Glutamatergic neuron (in vitro differentiated cells): Measurements from ENCODE around the gene HSPD1. TPM values are rescaled to one million over a fixed set of nuclear protein-coding genes. Genes with fewer than 3 reads are reported as not detected.
A peak's percentile ranks its signal among the peaks of the same experiment; 100 is the strongest.

ENCODE experiments used
- DNase-seq: peaks from one replicate; pipeline ENCODE4 v3.0.0; 2022
- H3K27ac Mint-ChIP-seq: one replicate; pipeline ENCODE4 v1.8.0; 2020; ENCODE audit warnings: mild to moderate bottlenecking, mixed read lengths, inconsistent platforms; ENCODE audit not compliant: unreplicated experiment
- H3K27me3 Mint-ChIP-seq: one replicate; pipeline ENCODE4 v1.8.0; 2020; ENCODE audit warnings: mild to moderate bottlenecking, moderate library complexity, mixed read lengths, inconsistent platforms; ENCODE audit not compliant: unreplicated experiment
- H3K36me3 Mint-ChIP-seq: one replicate; pipeline ENCODE4 v1.8.0; 2020; ENCODE audit warnings: mild to moderate bottlenecking, mixed read lengths, inconsistent platforms; ENCODE audit not compliant: unreplicated experiment
- H3K4me1 Mint-ChIP-seq: one replicate; pipeline ENCODE4 v1.8.0; 2020; ENCODE audit warnings: mild to moderate bottlenecking, low read depth, mixed read lengths, inconsistent platforms; ENCODE audit not compliant: unreplicated experiment
- H3K4me3 Mint-ChIP-seq: one replicate; pipeline ENCODE4 v1.8.0; 2020; ENCODE audit warnings: mild to moderate bottlenecking, mixed read lengths, inconsistent platforms; ENCODE audit not compliant: unreplicated experiment
- H3K9me3 Mint-ChIP-seq: one replicate; pipeline ENCODE4 v1.8.0; 2020; ENCODE audit warnings: mild to moderate bottlenecking, moderate library complexity, mixed read lengths, inconsistent platforms; ENCODE audit not compliant: unreplicated experiment
- long read RNA-seq: library from polyadenylated mRNA; unstranded; transcript quantifications from one replicate; pipeline ENCODE4 v2.0.0, GENCODE V29; 2020; ENCODE audit not compliant: unreplicated experiment
- total RNA-seq: library from RNA; stranded (reverse); fragmentation: NEBNext Ultra II Directional; extraction: Animal tissue kit (Norgen Biotek cat#: 25700); gene quantifications from one replicate; pipeline ENCODE4 v1.2.1, GENCODE V29; 2021; ENCODE audit not compliant: unreplicated experiment
- TF ChIP-seq, protein P1 (sequence below): fragments of 200-600 bp; sonication (generic); IDR thresholded peaks from one replicate; pipeline ENCODE4 v1.5.0; 2021; ENCODE audit not compliant: partially characterized antibody, unreplicated experiment

The HSPD1 gene
- 187 TPM for total RNA-seq
- long read RNA-seq, transcript HSPD1-202 (12 exons, 2,455 nt), result major isoform, 138 of 282 reads
- long read RNA-seq, partial matches to known transcripts, result 134 of 282 reads
- long read RNA-seq, other reads (novel, unspliced or antisense), result 7 of 282 reads

DNA sequence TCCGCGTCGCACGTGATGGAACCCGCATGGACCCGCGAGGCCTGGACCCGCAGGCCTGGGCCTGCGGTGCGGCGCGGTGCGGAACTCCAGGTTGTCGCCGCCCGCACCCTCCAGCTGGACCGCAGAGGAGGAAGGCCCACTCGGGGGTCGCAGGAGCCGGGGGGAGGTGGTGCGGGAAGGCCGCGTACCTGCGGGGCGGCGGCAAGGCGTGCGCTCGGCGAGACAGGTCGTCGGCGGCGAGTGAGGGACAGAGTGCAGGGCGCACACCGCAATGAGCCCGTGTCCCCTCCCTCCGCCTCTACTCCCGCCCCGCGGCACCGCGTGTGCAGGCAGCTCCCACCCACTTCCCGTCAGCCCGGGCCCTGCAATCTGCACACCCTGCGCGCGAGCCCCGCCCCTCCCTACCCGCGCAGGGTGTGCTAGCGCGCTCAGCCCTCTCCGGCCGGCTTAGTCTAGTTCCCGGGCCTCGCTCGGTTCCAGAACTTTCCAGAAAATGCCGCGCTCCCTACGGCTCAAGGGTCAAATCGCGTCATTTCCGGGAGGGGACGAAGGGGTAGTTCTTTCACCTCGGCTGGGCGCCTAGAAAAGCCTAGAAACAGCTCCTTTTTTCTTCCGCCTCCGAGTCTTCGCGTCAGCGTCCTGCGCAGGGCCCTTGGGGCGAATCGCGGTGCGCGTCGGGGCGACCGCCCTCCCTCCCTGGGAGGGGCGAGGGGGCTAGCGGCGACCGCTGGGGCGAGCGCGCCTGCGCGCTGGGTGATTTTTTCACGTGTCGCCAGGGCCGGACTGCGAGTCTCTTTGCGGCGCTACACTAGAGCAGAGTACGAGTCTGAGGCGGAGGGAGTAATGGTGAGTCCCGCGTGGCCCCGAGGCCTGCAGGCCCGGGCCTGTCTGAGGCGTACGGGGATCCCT lies at the start of gene HSPD1, which contains the start of gene HSPE1:
Gene HSPD1 (minus strand): TSS at position 247 of the 909 bp plus-strand sequence. CDS start 992 bp downstream, outside the sequence.
Gene HSPE1 (plus strand): TSS at position 786 of the 909 bp plus-strand sequence. CDS start 58 bp downstream, at position 844.
- TF ChIP-seq, protein P1, sequence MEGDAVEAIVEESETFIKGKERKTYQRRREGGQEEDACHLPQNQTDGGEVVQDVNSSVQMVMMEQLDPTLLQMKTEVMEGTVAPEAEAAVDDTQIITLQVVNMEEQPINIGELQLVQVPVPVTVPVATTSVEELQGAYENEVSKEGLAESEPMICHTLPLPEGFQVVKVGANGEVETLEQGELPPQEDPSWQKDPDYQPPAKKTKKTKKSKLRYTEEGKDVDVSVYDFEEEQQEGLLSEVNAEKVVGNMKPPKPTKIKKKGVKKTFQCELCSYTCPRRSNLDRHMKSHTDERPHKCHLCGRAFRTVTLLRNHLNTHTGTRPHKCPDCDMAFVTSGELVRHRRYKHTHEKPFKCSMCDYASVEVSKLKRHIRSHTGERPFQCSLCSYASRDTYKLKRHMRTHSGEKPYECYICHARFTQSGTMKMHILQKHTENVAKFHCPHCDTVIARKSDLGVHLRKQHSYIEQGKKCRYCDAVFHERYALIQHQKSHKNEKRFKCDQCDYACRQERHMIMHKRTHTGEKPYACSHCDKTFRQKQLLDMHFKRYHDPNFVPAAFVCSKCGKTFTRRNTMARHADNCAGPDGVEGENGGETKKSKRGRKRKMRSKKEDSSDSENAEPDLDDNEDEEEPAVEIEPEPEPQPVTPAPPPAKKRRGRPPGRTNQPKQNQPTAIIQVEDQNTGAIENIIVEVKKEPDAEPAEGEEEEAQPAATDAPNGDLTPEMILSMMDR, result no peak
- peak within 1 kb of the TSS; percentile 91 for H3K27ac Mint-ChIP-seq
- no peaks in the 10 kb centered on the region for H3K36me3 Mint-ChIP-seq
- peaks cover 4% of the 10 kb centered on the region for H3K27me3 Mint-ChIP-seq
- peaks cover 17% of the 10 kb centered on the region for H3K4me1 Mint-ChIP-seq
- peak within 1 kb of the TSS; percentile 97 for H3K4me3 Mint-ChIP-seq
- peak; percentile 98 for DNase-seq
- H3K9me3 Mint-ChIP-seq, result peaks cover 8% of the 10 kb centered on the region

GRCh38 chr2:197548582-197548981 lies 48.9 kb upstream of the HSPD1 start:
- no peaks in the 10 kb centered on the region for H3K36me3 Mint-ChIP-seq
- no peaks in the 10 kb centered on the region for H3K9me3 Mint-ChIP-seq
- H3K4me1 Mint-ChIP-seq, result no peaks in the 10 kb centered on the region
- TF ChIP-seq, protein P1, result no peak
- H3K27ac Mint-ChIP-seq, result no peak overlapping the region
- H3K27me3 Mint-ChIP-seq, result no peaks in the 10 kb centered on the region
- no peak overlapping the region for H3K4me3 Mint-ChIP-seq
- no peak for DNase-seq

- H3K9me3 Mint-ChIP-seq, result no peaks in the 10 kb centered on the region
- no peak overlapping the region for H3K4me3 Mint-ChIP-seq
- H3K27ac Mint-ChIP-seq, result no peak overlapping the region
- TF ChIP-seq, protein P1, result no peak
- H3K36me3 Mint-ChIP-seq, result no peaks in the 10 kb centered on the region
- DNase-seq, result no peak
- no peaks in the 10 kb centered on the region for H3K4me1 Mint-ChIP-seq
- no peaks in the 10 kb centered on the region for H3K27me3 Mint-ChIP-seq
Measured at GRCh38 chr2:197547163-197547900, 47.7 kb upstream of the HSPD1 start.

GRCh38 chr2:197543206-197543605 lies 43.6 kb upstream of the HSPD1 start:
- H3K27ac Mint-ChIP-seq, result no peak overlapping the region
- no peak overlapping the region for H3K4me3 Mint-ChIP-seq
- no peaks in the 10 kb centered on the region for H3K4me1 Mint-ChIP-seq
- no peaks in the 10 kb centered on the region for H3K36me3 Mint-ChIP-seq
- H3K27me3 Mint-ChIP-seq, result no peaks in the 10 kb centered on the region
- no peaks in the 10 kb centered on the region for H3K9me3 Mint-ChIP-seq
- TF ChIP-seq, protein P1, result no peak
- DNase-seq, result no peak
